Measurements from ENCODE around the gene WWTR1. TPM values are rescaled to one million over a fixed set of nuclear protein-coding genes. Genes with fewer than 3 reads are reported as not detected.

WWTR1 gene
- total and polyA plus RNA-seq, 2 of the 8 experiments (the other 6 are each of a cell fraction or from before 2014, with no cell fraction given): 15.7 to 18.6 TPM

- TF ChIP-seq EGR1 (IDR thresholded peaks at IDR 0.05; ENCODE audit: borderline replicate concordance, low read depth, low read length): no peak
- no peak for TF ChIP-seq POU5F1 (IDR thresholded peaks at IDR 0.05; ENCODE audit: low read depth, low read length)
- no peak for TF ChIP-seq CBX8 (IDR thresholded peaks at IDR 0.05; ENCODE audit: borderline replicate concordance, low read depth, low read length)
- no peak for TF ChIP-seq NANOG (IDR thresholded peaks at IDR 0.05; ENCODE audit: insufficient read depth, low read depth, low read length, poor library complexity, severe bottlenecking)
- no peak for TF ChIP-seq RAD21 (IDR thresholded peaks at IDR 0.05 in 1 of 2, conservative IDR thresholded peaks at IDR 0.05 in 1 of 2; ENCODE audit: low read depth in 2 of 2, low read length in 2 of 2)
- TF ChIP-seq CHD2 (IDR thresholded peaks at IDR 0.05; ENCODE audit: low read length): no peak
- TF ChIP-seq SRF (IDR thresholded peaks at IDR 0.05; ENCODE audit: low read depth, low read length): no peak
- no peak for TF ChIP-seq FOSL1 (IDR thresholded peaks at IDR 0.05; ENCODE audit: insufficient read depth, low read depth, low read length)
- H4K5ac ChIP-seq (ENCODE audit: insufficient read length, low read depth, low read length): no peak overlapping the region
- no peak overlapping the region for H3K4me2 ChIP-seq (ENCODE audit: insufficient read depth in 1 of 2, low read depth in 2 of 2, low read length in 2 of 2)
- H3K23ac ChIP-seq (ENCODE audit: insufficient read length): no peak overlapping the region
- H4K8ac ChIP-seq (ENCODE audit: extremely low read depth, insufficient read depth, low read length): no peak overlapping the region
- H2BK15ac ChIP-seq (ENCODE audit: low read length): no peak overlapping the region
- no peak overlapping the region for H2BK5ac ChIP-seq (ENCODE audit: low read depth, low read length)
- no peak overlapping the region for H3K4me3 ChIP-seq (ENCODE audit: extremely low read depth in 1 of 4, insufficient read depth in 2 of 4, low read depth in 3 of 4, low read length in 4 of 4)
- no peak overlapping the region for H3K4ac ChIP-seq (replicated peaks; ENCODE audit: insufficient read length, low read depth, low read length)
- H3K27ac ChIP-seq (ENCODE audit: low read depth, low read length): no peak overlapping the region
- FAIRE-seq (no peak), DNase-seq (ENCODE audit: low read depth in 1 of 2, low spot score in 2 of 2) (no peak)
- H3K9ac ChIP-seq (replicated peaks in 1 of 4; ENCODE audit: extremely low read depth in 1 of 4, low read depth in 3 of 4, low read length in 3 of 4): no peak overlapping the region
- H4K20me1 ChIP-seq (replicated peaks in 1 of 2; ENCODE audit: control insufficient read depth in 1 of 2, insufficient read depth in 2 of 2, low read length in 2 of 2): no peaks in the 10 kb centered on the region
- H2BK120ac ChIP-seq (replicated peaks; ENCODE audit: low read depth, low read length): no peak overlapping the region
- no peak overlapping the region for H3K18ac ChIP-seq (ENCODE audit: extremely low read depth, low read length)
- H2AFZ ChIP-seq (ENCODE audit: low read length): no peak overlapping the region
- no peak overlapping the region for H3K14ac ChIP-seq (ENCODE audit: insufficient read length)
- H2BK20ac ChIP-seq (ENCODE audit: low read length): no peak overlapping the region
- H3K79me2 ChIP-seq (ENCODE audit: control insufficient read depth in 1 of 2, insufficient read depth in 2 of 2, low read length in 2 of 2): no peaks in the 10 kb centered on the region
- ChIA-PET POLR2A (ENCODE audit: partially characterized antibody) (interaction anchor here (0.6 kb wide), 1 partner anchor 22 kb away, joined by 3 read pairs; no protein-coding TSS in a partner anchor), CTCF (ENCODE audit: partially characterized antibody) (interaction anchor here (0.8 to 3.2 kb wide), 6 partner anchors 9 to 174 kb away, joined by 3 to 18 read pairs (median 6); no protein-coding TSS in a partner anchor)
- no peak overlapping the region for H4K91ac ChIP-seq (replicated peaks; ENCODE audit: insufficient read length, low read length)
- H3K79me1 ChIP-seq (ENCODE audit: low read depth, low read length): no peaks in the 10 kb centered on the region
- no peak overlapping the region for H2AK5ac ChIP-seq (ENCODE audit: low read depth, low read length)
- no peak overlapping the region for H2BK12ac ChIP-seq (ENCODE audit: low read depth, low read length)
- H3K27me3 ChIP-seq (replicated peaks in 1 of 4; ENCODE audit: control insufficient read depth in 3 of 4, extremely low read depth in 1 of 4, insufficient read depth in 3 of 4, low read length in 3 of 4): no peaks in the 10 kb centered on the region
- H3K36me3 ChIP-seq (ENCODE audit: control insufficient read depth in 2 of 4, insufficient read depth in 4 of 4, low read length in 3 of 4): no peaks in the 10 kb centered on the region
- H3K4me1 ChIP-seq (replicated peaks in 1 of 4; ENCODE audit: control insufficient read depth in 3 of 4, insufficient read depth in 4 of 4, low read length in 3 of 4): peaks cover 0 to 5% (median 2%) of the 10 kb centered on the region in 4 experiments; a peak in 3 of 7 replicates
- no peaks in the 10 kb centered on the region for H3K9me3 ChIP-seq (ENCODE audit: insufficient read depth in 2 of 2, low read depth in 1 of 2, low read length in 1 of 2)
- H3K23me2 ChIP-seq (ENCODE audit: low read depth, low read length): no peaks in the 10 kb centered on the region
- no peak overlapping the region for H3K56ac ChIP-seq (replicated peaks; ENCODE audit: insufficient read length, low read depth, low read length)
Measured at GRCh38 chr3:149705416-149705815, 47.6 kb upstream of the WWTR1 start.
